K562 (cell line): ENCODE results near the gene SMNDC1. TPM values are rescaled to one million over a fixed set of nuclear protein-coding genes. Genes with fewer than 3 reads are reported as not detected.
A peak's percentile ranks its signal among the peaks of the same experiment; 100 is the strongest.

ENCODE experiments used
- ATAC-seq: fragments of 200-7000 bp; cut with Tn5 transposase; 3 replicates; pipeline ENCODE4 v1.9.1; 2020; ENCODE audit warnings: moderate library complexity
- BruUV-seq: library from RNA; stranded (reverse); fragments of 400-500 nt; replicated peaks from 2 replicates; lab custom pipeline; 2021; lab: Mats Ljungman, UMichigan
- CTCF ChIA-PET: fragments of 300-600 bp; formaldehyde crosslinking; extraction: SDS; loops from one replicate; lab custom pipeline; 2021; ENCODE audit warnings: low intra/inter-chr PET ratio; lab: Yijun Ruan, JAX
- POLR2A ChIA-PET: fragments of 300-600, 350-650 bp; sonication (Branson Sonifier 250); formaldehyde crosslinking; extraction: SDS; loops from one replicate; lab custom pipeline; 2021; ENCODE audit warnings: antibody characterized with exemption, inconsistent platforms; lab: Yijun Ruan, JAX
- DNase-seq, 4 experiments: peaks; one replicate each; pipeline versions ENCODE4 v3.0.0 to v3.0.0-alpha.2; 2011 to 2018; ENCODE audit warnings: low spot score in 3 of 4, mixed read lengths in 3 of 4; ENCODE audit errors: extremely low read depth in 1 of 4
- FAIRE-seq: peaks from 2 replicates; lab custom pipeline; 2011; peaks lifted over from hg19 to GRCh38; lab: Jason Lieb, UNC
- H2AFZ ChIP-seq: 2 replicates; pipeline ENCODE4 v1.6.0; 2011; ENCODE audit warnings: low read depth, low read length, control low read depth, inconsistent platforms
- H3K27ac ChIP-seq: fragments of 200-600 bp; 3 replicates; pipeline ENCODE4 v1.8.0; 2011; ENCODE audit warnings: low read depth, mild to moderate bottlenecking, control low read depth, inconsistent platforms, low read length, moderate library complexity, mixed read lengths; ENCODE audit errors: extremely low read depth
- H3K27me3 ChIP-seq, 2 experiments: fragments of 300-600 bp in 1 of 2; 2 replicates in 1 of 2; 3 replicates in 1 of 2; pipeline versions ENCODE4 v1.6.0 to v1.8.0; 2011; ENCODE audit warnings: inconsistent platforms in 2 of 2, low read length in 2 of 2, mild to moderate bottlenecking in 1 of 2, mixed read lengths in 1 of 2, moderate library complexity in 1 of 2; ENCODE audit not compliant: control insufficient read depth in 2 of 2, insufficient read depth in 2 of 2
- H3K36me3 ChIP-seq: fragments of 300-600 bp; 3 replicates; pipeline ENCODE4 v1.8.0; 2011; ENCODE audit warnings: mild to moderate bottlenecking, low read length, inconsistent platforms; ENCODE audit not compliant: control insufficient read depth, insufficient read depth
- H3K4me1 ChIP-seq, 2 experiments: fragments of 200-600 bp in 1 of 2; replicated peaks in 1 of 2; 2 replicates in 1 of 2; 3 replicates in 1 of 2; pipeline versions ENCODE4 v1.5.1 to v1.8.0; 2011; ENCODE audit warnings: inconsistent platforms in 2 of 2, low read length in 2 of 2, mild to moderate bottlenecking in 1 of 2, mixed read lengths in 1 of 2, moderate library complexity in 1 of 2; ENCODE audit not compliant: control insufficient read depth in 2 of 2, insufficient read depth in 2 of 2
- H3K4me2 ChIP-seq: 2 replicates; pipeline ENCODE4 v1.6.1; 2011; ENCODE audit warnings: low read length, control low read depth, inconsistent platforms, mixed read lengths; ENCODE audit not compliant: insufficient read depth
- H3K4me3 ChIP-seq: fragments of 200-600 bp; sonication (generic), shearing (Covaris generic); 2 replicates; pipeline ENCODE4 v1.5.1; 2016; ENCODE audit warnings: control low read depth, inconsistent platforms
- H3K79me2 ChIP-seq: fragments of 200-600 bp; 3 replicates; pipeline ENCODE4 v1.8.0; 2011; ENCODE audit warnings: low read length, inconsistent platforms; ENCODE audit not compliant: control insufficient read depth, insufficient read depth
- H3K9ac ChIP-seq, 2 experiments: 2 replicates each; pipeline versions ENCODE4 v1.6.0 to v1.6.1; 2011; ENCODE audit warnings: low read depth in 2 of 2, low read length in 2 of 2, control low read depth in 1 of 2, inconsistent platforms in 1 of 2, mild to moderate bottlenecking in 1 of 2, mixed read lengths in 1 of 2; ENCODE audit not compliant: insufficient read depth in 1 of 2
- H3K9me1 ChIP-seq: one replicate; pipeline ENCODE4 v1.6.0; 2011; ENCODE audit warnings: inconsistent platforms, mild to moderate bottlenecking, low read length, moderate library complexity; ENCODE audit not compliant: control insufficient read depth, insufficient read depth
- H3K9me3 ChIP-seq: replicated peaks from 2 replicates; pipeline ENCODE4 v1.5.1; 2011; ENCODE audit warnings: low read depth, low read length, inconsistent platforms; ENCODE audit not compliant: control insufficient read depth, insufficient read depth
- H4K20me1 ChIP-seq: replicated peaks from 2 replicates; pipeline ENCODE4 v1.6.1; 2011; ENCODE audit warnings: low read length, inconsistent platforms, mixed read lengths; ENCODE audit not compliant: control insufficient read depth, insufficient read depth
- GTF2F1 ChIP-seq: IDR thresholded peaks from 2 replicates; pipeline ENCODE4 v1.6.1; 2011; ENCODE audit warnings: low read depth, low read length, improper control_type of control experiment
- NFIC ChIP-seq: fragments of 450-650 bp; IDR thresholded peaks from 2 replicates; pipeline ENCODE4 v1.6.1; 2017; ENCODE audit warnings: mild to moderate bottlenecking, inconsistent platforms
- PHB ChIP-seq: fragments of 250-450 bp; sonication (Bioruptor Pico); IDR thresholded peaks from 2 replicates; pipeline ENCODE4 v1.5.0; 2021
- RAD21 ChIP-seq, 2 experiments: fragments of 250-450 bp in 1 of 2; fragments of 450-650 bp in 1 of 2; sonication (Bioruptor Pico) in 1 of 2; formaldehyde crosslinking in 1 of 2; IDR thresholded peaks in 1 of 2; conservative IDR thresholded peaks in 1 of 2; 2 replicates each; pipeline versions ENCODE4 v1.4.0 to v1.8.0; 2020 to 2022; ENCODE audit warnings: mild to moderate bottlenecking in 2 of 2, moderate library complexity in 1 of 2
- ZNF224 ChIP-seq: sonication (generic); formaldehyde crosslinking; IDR thresholded peaks from 2 replicates; pipeline ENCODE4 v1.8.0; 2022; ENCODE audit warnings: mild to moderate bottlenecking, missing genetic modification reagents
- WGBS: fragments of 100-300 bp; shearing (Covaris generic); methylation state at CpG from one replicate; pipeline ENCODE4 v1.1.6; 2016; ENCODE audit warnings: low coverage, mixed read lengths; ENCODE audit not compliant: insufficient coverage; ENCODE audit errors: missing lambda C conversion rate; 5-methylcytosine and 5-hydroxymethylcytosine counted together
- in situ Hi-C: fragments of 300-500 bp; cut with MboI; formaldehyde crosslinking; loops from 4 replicates; pipeline ENCODE4 v1.15.0; 2018; ENCODE audit warnings: inconsistent platforms, mixed read lengths
- intact Hi-C: fragments of 100-400 bp; cut with micrococcal nuclease; formaldehyde crosslinking; loops from 2 replicates; pipeline ENCODE4 v1.14.2; 2022
- polyA plus RNA-seq, 8 experiments: library from polyadenylated mRNA; depleted of rRNA in 4 of 8; stranded (reverse) in 5 of 8; unstranded in 3 of 8; fragments of >200 nt; fragmentation: Nextera tagmentation in 2 of 8; fragmentation: Illumina TruSeq in 1 of 8; extraction: Ambion mirVana in 2 of 8; extraction: Trizol in 1 of 8; gene quantifications; 2 replicates each; pipeline versions ENCODE4 v1.2.1 to v1.2.3, GENCODE V29; 2011 to 2014; ENCODE audit warnings: inconsistent platforms in 1 of 8, missing spikeins in 1 of 8
- total RNA-seq, 7 experiments: library from RNA; depleted of rRNA in 6 of 7; stranded (reverse); fragments of >200 nt in 6 of 7; fragmentation: Illumina TruSeq in 2 of 7; extraction: Trizol in 2 of 7; gene quantifications; 2 replicates each; pipeline versions ENCODE4 v1.2.1 to v1.2.3, GENCODE V29; 2011 to 2021; ENCODE audit warnings: low replicate concordance in 1 of 7

The SMNDC1 gene
- total and polyA plus RNA-seq, 9 of the 15 experiments (the other 6 are each of a cell fraction or from before 2014, with no cell fraction given) = 6.8 to 35.8 (median 12.3) TPM

DNA sequence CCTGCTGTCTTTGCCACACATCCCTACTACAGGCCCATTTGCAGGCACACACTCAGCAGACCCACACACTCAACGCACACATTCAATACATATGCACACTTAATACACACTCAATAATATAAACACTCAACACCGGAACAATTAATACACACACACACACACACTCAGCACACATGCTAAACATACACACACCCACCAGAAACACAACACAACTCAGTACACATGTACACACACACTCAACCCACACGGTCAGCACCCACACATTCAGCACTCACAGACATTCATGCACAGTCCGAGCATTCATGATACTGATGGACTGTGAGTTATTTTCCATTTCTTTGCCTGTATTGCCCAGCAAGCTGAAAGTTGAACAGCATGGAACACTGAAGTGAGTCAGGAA, 35.4 kb upstream of the SMNDC1 start:
- POLR2A ChIA-PET = no interaction called here
- in situ Hi-C loops (no loop called here), intact Hi-C loops (no loop called here)
- Histone ChIP-seq H3K27ac (no peak overlapping the region), H3K9me3 (no peaks in the 10 kb centered on the region), H2AFZ (no peak overlapping the region), H3K36me3 (no peaks in the 10 kb centered on the region), H4K20me1 (no peaks in the 10 kb centered on the region), H3K79me2 (no peaks in the 10 kb centered on the region), H3K4me3 (no peak overlapping the region), H3K4me2 (no peak overlapping the region), H3K27me3 (peaks cover 14 to 42% of the 10 kb centered on the region in 2 experiments; a peak in 3 of 5 replicates), H3K9me1 (no peaks in the 10 kb centered on the region)
- WGBS = 34% methylated on average over 4 of the region's 4 CpGs
- ATAC-seq = no peak
- CTCF ChIA-PET = no interaction called here
- BruUV-seq = no TSS peak
- FAIRE-seq = no peak
- no peak for DNase-seq
- TF ChIP-seq PHB (CRISPR knock-in tag) (no peak), RAD21 (CRISPR knock-in tag; conservative IDR thresholded peaks at IDR 0.05 in 1 of 2, IDR thresholded peaks at IDR 0.05 in 1 of 2) (no peak), GTF2F1 (no peak)
- TF ChIP-seq, all 486 proteins: peak for 0
- H3K9ac ChIP-seq = no peak overlapping the region
- no peaks in the 10 kb centered on the region; a peak in 1 of 5 replicates for H3K4me1 ChIP-seq

DNA sequence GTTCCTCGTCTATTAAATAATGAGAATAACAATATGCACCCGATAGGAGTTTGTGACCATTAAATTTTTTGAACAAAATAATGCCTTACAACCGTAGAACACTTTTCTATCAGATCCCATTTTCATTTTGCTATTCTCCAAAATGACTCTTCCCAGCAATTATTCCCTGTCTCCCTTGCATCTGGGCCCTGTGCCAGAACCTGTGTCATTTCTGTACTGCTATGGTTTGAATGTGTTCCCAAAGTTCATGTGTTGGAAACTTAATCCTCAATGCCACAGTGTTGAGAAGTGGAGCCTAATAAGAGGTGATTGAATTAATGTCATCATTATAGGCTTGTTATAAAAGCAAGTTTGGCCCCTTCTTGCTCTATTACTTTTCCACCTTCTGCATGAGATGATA, 33.2 kb upstream of the SMNDC1 start:
- TF ChIP-seq NFIC (0 out of 2 replicates have a peak, but pooled peaks have one; percentile 8), ZNF224 (no peak)
- no peak for FAIRE-seq
- H3K4me2 ChIP-seq = no peak overlapping the region
- H3K9me1 ChIP-seq = no peaks in the 10 kb centered on the region
- intact Hi-C loops (no loop called here), in situ Hi-C loops (no loop called here)
- H3K27me3 ChIP-seq = peaks cover 9 to 36% of the 10 kb centered on the region in 2 experiments; a peak in 3 of 5 replicates
- H3K4me1 ChIP-seq = no peaks in the 10 kb centered on the region; a peak in 1 of 5 replicates
- no peaks in the 10 kb centered on the region for H3K79me2 ChIP-seq
- CTCF ChIA-PET = no interaction called here
- no peak for DNase-seq
- no peaks in the 10 kb centered on the region for H3K9me3 ChIP-seq
- H3K27ac ChIP-seq = no peak overlapping the region
- POLR2A ChIA-PET = no interaction called here
- H2AFZ ChIP-seq = no peak overlapping the region
- no peaks in the 10 kb centered on the region for H3K36me3 ChIP-seq
- H4K20me1 ChIP-seq = no peaks in the 10 kb centered on the region
- H3K9ac ChIP-seq = no peak overlapping the region
- H3K4me3 ChIP-seq = no peak overlapping the region
- BruUV-seq = no TSS peak
- 2% methylated on average over 3 of the region's 3 CpGs for WGBS
- ATAC-seq = no peak
